Body of pancreas (tissue), 4 donors: Measurements from ENCODE around the gene NES.

Experiments
- CTCF ChIP-seq, 7 experiments: fragments of 450-650 bp in 4 of 7; fragments of 200-600 bp in 3 of 7; sonication (generic) in 3 of 7; IDR thresholded peaks; one replicate each; pipeline ENCODE4 v1.5.1; 2016 to 2019; ENCODE audit warnings: antibody characterized with exemption in 7 of 7
- POLR2A ChIP-seq, 3 donors: fragments of 450-650 bp; IDR thresholded peaks; one replicate each; pipeline ENCODE4 v1.6.1; 2016; ENCODE audit warnings: antibody characterized with exemption in 3 of 3, mild to moderate bottlenecking in 2 of 3

GRCh38 chr1:156659988-156660751, 17.0 kb downstream of the NES start:
- TF ChIP-seq POLR2A (IDR thresholded peaks at IDR 0.05): no peak
- TF ChIP-seq CTCF (IDR thresholded peaks at IDR 0.05): peak; percentile 96 to 99 (median 98)
